Lung (tissue), 12 donors: ENCODE data around the gene MARK3. TPM values are rescaled to one million over a fixed set of nuclear protein-coding genes. Genes with fewer than 3 reads are reported as not detected.
A peak's percentile ranks its signal among the peaks of the same experiment; 100 is the strongest.

Source experiments
- ATAC-seq: fragments of 200-7000 bp; cut with Tn5 transposase; one replicate; pipeline ENCODE4 v1.9.1; 2020; ENCODE audit warnings: moderate number of reproducible peaks; ENCODE audit not compliant: insufficient read depth, low FRiP score
- DNase-seq, 3 donors: peaks; one replicate each; pipeline ENCODE4 v3.0.0-alpha.2; 2013 to 2017
- H3K27ac ChIP-seq, 2 donors: one replicate each; pipeline ENCODE4 v1.5.1; 2013; ENCODE audit warnings: mild to moderate bottlenecking in 2 of 2, moderate library complexity in 2 of 2, control low read depth in 1 of 2, inconsistent platforms in 1 of 2, low read depth in 1 of 2, low read length in 1 of 2
- H3K27me3 ChIP-seq, 3 donors: one replicate each; pipeline ENCODE4 v1.5.1; 2013; ENCODE audit warnings: low read length in 2 of 3; ENCODE audit not compliant: control insufficient read depth in 3 of 3, insufficient read depth in 3 of 3
- H3K36me3 ChIP-seq, 4 donors: one replicate each; pipeline ENCODE4 v1.5.1; 2013; ENCODE audit warnings: low read length in 4 of 4, mild to moderate bottlenecking in 1 of 4, moderate library complexity in 1 of 4; ENCODE audit not compliant: control insufficient read depth in 4 of 4, insufficient read depth in 4 of 4
- H3K4me1 ChIP-seq, 5 donors: one replicate each; pipeline ENCODE4 v1.5.1; 2013; ENCODE audit warnings: low read length in 5 of 5, mild to moderate bottlenecking in 2 of 5, moderate library complexity in 1 of 5; ENCODE audit not compliant: control insufficient read depth in 5 of 5, insufficient read depth in 5 of 5
- H3K4me3 ChIP-seq: one replicate; pipeline ENCODE4 v1.5.1; 2013; ENCODE audit warnings: mild to moderate bottlenecking, control low read depth, moderate library complexity
- H3K9ac ChIP-seq, 2 donors: one replicate each; pipeline ENCODE4 v1.5.1; 2013; ENCODE audit warnings: low read length in 2 of 2, control low read depth in 1 of 2; ENCODE audit not compliant: insufficient read depth in 1 of 2
- H3K9me3 ChIP-seq, 4 donors: one replicate each; pipeline ENCODE4 v1.5.1; 2013; ENCODE audit warnings: low read length in 3 of 4, mild to moderate bottlenecking in 1 of 4, moderate library complexity in 1 of 4; ENCODE audit not compliant: control insufficient read depth in 4 of 4, insufficient read depth in 3 of 4
- WGBS, 2 donors: extraction: QIAGEN DNeasy Blood & Tissue Kit; methylation state at CpG; one replicate each; pipeline ENCODE4 v1.1.7; 2013; 5-methylcytosine and 5-hydroxymethylcytosine counted together
- polyA plus RNA-seq, 2 donors: library from polyadenylated mRNA; stranded (reverse); fragments of 200-250 nt; gene quantifications; one replicate each; pipeline ENCODE4 v1.2.1, GENCODE V29; 2013
- total RNA-seq, 2 donors: library from RNA; depleted of rRNA in 1 of 2; stranded (reverse); fragments of >200 nt in 1 of 2; gene quantifications; one replicate each; pipeline ENCODE4 v1.2.1, GENCODE V29; 2014 to 2021
- TF ChIP-seq, protein P1 (sequence below): IDR thresholded peaks from 2 replicates; pipeline ENCODE4 v1.5.1; 2012; ENCODE audit warnings: mild to moderate bottlenecking; ENCODE audit errors: control extremely low read depth, extremely low read depth
- donor health status: control.
- donor health status: control.
- donor health status: Bipolar disorder and iron deficiency.
- donor health status: healthy.
- donor health status: DM: yes; HTN: yes; CAD: no.

MARK3 gene
- total and polyA plus RNA-seq, 4 donors = 56.2 to 177 (median 101) TPM

DNA sequence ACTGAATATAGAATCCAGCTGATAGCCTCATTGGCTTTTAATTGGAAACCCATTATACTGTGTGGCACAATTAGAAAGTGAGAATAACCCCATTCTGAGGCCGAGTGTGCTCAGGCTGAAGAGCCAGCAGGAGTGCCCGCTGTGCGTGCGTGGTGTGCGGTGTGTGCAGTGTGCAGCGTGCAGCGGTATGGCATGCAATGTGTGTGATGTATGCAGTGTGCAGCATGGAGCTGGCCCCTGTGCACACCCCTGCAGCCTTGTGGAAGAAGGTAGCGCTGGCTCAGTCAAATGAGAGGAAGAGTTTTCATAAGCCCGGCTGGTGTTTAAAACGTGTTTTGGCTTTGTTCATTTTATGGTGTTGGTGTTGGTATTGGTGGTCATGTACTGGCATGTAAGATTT lies 114.5 kb downstream of the MARK3 start:
- Histone ChIP-seq H3K4me1 (peaks cover 0 to 4% (median 0%) of the 10 kb centered on the region in 5 donors), H3K27ac (no peak overlapping the region), H3K27me3 (no peaks in the 10 kb centered on the region), H3K36me3 (peaks cover 11 to 53% (median 39%) of the 10 kb centered on the region in 4 donors), H3K4me3 (no peak overlapping the region), H3K9me3 (no peaks in the 10 kb centered on the region), H3K9ac (no peak overlapping the region)
- ATAC-seq (no peak), DNase-seq (no peak)
- WGBS, 2 donors = 75 to 79% methylated on average over 10 of the region's 10 CpGs
- TF ChIP-seq, protein P1, sequence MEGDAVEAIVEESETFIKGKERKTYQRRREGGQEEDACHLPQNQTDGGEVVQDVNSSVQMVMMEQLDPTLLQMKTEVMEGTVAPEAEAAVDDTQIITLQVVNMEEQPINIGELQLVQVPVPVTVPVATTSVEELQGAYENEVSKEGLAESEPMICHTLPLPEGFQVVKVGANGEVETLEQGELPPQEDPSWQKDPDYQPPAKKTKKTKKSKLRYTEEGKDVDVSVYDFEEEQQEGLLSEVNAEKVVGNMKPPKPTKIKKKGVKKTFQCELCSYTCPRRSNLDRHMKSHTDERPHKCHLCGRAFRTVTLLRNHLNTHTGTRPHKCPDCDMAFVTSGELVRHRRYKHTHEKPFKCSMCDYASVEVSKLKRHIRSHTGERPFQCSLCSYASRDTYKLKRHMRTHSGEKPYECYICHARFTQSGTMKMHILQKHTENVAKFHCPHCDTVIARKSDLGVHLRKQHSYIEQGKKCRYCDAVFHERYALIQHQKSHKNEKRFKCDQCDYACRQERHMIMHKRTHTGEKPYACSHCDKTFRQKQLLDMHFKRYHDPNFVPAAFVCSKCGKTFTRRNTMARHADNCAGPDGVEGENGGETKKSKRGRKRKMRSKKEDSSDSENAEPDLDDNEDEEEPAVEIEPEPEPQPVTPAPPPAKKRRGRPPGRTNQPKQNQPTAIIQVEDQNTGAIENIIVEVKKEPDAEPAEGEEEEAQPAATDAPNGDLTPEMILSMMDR = no peak

GRCh38 chr14:103500148-103500990 lies 115.2 kb downstream of the MARK3 start:
- Histone ChIP-seq H3K9me3 (no peaks in the 10 kb centered on the region), H3K4me1 (peaks cover 0 to 4% (median 0%) of the 10 kb centered on the region in 5 donors), H3K9ac (no peak overlapping the region), H3K27ac (no peak overlapping the region), H3K36me3 (peaks cover 7 to 56% (median 41%) of the 10 kb centered on the region in 4 donors), H3K4me3 (no peak overlapping the region), H3K27me3 (no peaks in the 10 kb centered on the region)
- 46 to 47% methylated on average over 17 of the region's 17 CpGs for WGBS, 2 donors
- peak; percentile 85 to 92 (median 90) for DNase-seq
- TF ChIP-seq, protein P1 = peak; percentile 86
- peak; percentile 85 for ATAC-seq

DNA sequence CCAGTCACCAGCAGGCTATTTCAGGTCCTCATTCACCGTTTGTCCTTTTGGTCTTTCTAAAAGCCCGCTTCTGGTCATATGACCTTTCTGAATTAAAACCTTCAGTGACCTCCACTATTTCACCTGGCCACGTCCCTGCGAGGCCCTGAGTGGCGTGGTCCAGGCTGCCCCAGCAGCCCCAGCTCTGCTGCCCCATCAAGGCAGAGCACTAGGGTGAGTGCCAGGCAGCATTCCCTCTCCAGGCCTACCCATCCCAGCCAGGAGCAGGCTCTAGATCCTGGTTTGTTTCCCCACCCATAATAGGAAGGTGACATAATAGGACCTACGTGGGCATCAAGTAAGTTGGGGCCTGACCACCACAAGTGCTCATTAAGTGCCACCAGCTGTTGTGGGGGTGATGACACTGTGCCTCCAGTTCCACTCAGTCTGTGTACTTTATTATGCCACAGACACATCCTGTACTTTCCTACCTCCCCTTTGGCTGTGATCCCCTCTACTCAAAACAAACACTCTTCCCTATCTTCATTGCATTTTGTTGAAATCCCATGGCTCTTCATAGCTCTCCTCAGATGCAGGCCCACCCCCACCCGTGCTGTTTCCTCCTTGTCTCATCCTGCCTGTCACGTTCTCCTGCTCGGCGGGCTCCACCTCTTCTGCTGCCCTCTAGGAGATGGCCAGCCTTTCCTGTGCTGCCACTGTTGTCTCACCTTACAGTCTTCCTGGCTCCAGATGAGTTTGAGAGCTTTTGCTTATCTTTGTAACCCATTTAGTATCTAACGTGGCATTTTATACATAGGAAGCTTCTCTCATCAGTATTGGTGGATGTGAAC lies 116.0 kb downstream of the MARK3 start:
- TF ChIP-seq, protein P1 = no peak
- no peaks in the 10 kb centered on the region for H3K9me3 ChIP-seq
- no peak overlapping the region for H3K4me3 ChIP-seq
- H3K9ac ChIP-seq = no peak overlapping the region
- 73 to 76% methylated on average over 11 of the region's 11 CpGs for WGBS, 2 donors
- DNase-seq = no peak
- ATAC-seq = no peak
- H3K4me1 ChIP-seq = peaks cover 0 to 4% (median 0%) of the 10 kb centered on the region in 5 donors
- H3K27me3 ChIP-seq = no peaks in the 10 kb centered on the region
- no peak overlapping the region for H3K27ac ChIP-seq
- H3K36me3 ChIP-seq = peaks cover 7 to 50% (median 41%) of the 10 kb centered on the region in 4 donors
